Upper lobe of left lung (tissue), 4 donors: ENCODE results near the gene PPP6R2.

Experiments used
- CTCF ChIP-seq, 6 experiments: fragments of 450-650 bp in 4 of 6; fragments of 200-600 bp in 2 of 6; sonication (generic) in 2 of 6; IDR thresholded peaks; one replicate each; pipeline ENCODE4 v1.5.1; 2016 to 2019; ENCODE audit warnings: antibody characterized with exemption in 6 of 6
- EP300 ChIP-seq, 4 donors: sonication (generic); formaldehyde crosslinking; IDR thresholded peaks; one replicate each; pipeline ENCODE4 v1.5.1; 2017; ENCODE audit warnings: antibody characterized with exemption in 4 of 4, control low read depth in 2 of 4
- POLR2A ChIP-seq, 4 donors: fragments of 450-650 bp; IDR thresholded peaks; one replicate each; pipeline ENCODE4 v1.5.1; 2016 to 2017; ENCODE audit warnings: antibody characterized with exemption in 4 of 4, mild to moderate bottlenecking in 2 of 4

GRCh38 chr22:50475652-50476002 lies 132.5 kb downstream of the PPP6R2 start:
- TF ChIP-seq CTCF (IDR thresholded peaks at IDR 0.05) (no peak), EP300 (IDR thresholded peaks at IDR 0.05) (no peak), POLR2A (IDR thresholded peaks at IDR 0.05) (no peak)
